ENCODE data around the gene ADPRM.

Gene ADPRM

GRCh38 chr17:10756619-10757018 lies 59.2 kb downstream of the ADPRM start:
- no peak for DNase-seq
- Histone ChIP-seq H3K4ac (ENCODE audit: low read depth, low read length) (no peak overlapping the region), H4K91ac (ENCODE audit: low read depth, low read length) (no peak overlapping the region), H3K9ac (ENCODE audit: low read length) (no peak overlapping the region), H2BK12ac (ENCODE audit: low read length) (no peak overlapping the region), H2BK120ac (ENCODE audit: insufficient read depth, low read length, poor library complexity) (no peak overlapping the region), H3K4me2 (ENCODE audit: low read length) (no peak overlapping the region), H3K23ac (ENCODE audit: low read length) (no peak overlapping the region), H3K4me3 (ENCODE audit: low read depth, low read length) (no peak overlapping the region), H2AK5ac (ENCODE audit: low read length) (no peak overlapping the region), H2AFZ (ENCODE audit: insufficient read depth, low read length, poor library complexity) (no peak overlapping the region), H3K4me1 (ENCODE audit: control insufficient read depth in 1 of 2, insufficient read depth in 2 of 2, low read length in 2 of 2) (peaks cover 0 to 2% of the 10 kb centered on the region in 2 experiments), H4K8ac (ENCODE audit: low read depth, low read length) (no peak overlapping the region), H3K79me2 (ENCODE audit: control insufficient read depth, insufficient read depth, low read length, poor library complexity) (no peaks in the 10 kb centered on the region), H3K27ac (ENCODE audit: low read depth, low read length) (no peak overlapping the region), H3K79me1 (ENCODE audit: low read length) (no peaks in the 10 kb centered on the region), H3K14ac (ENCODE audit: low read length) (no peak overlapping the region), H2BK5ac (ENCODE audit: low read depth, low read length, poor library complexity) (no peak overlapping the region), H3K36me3 (ENCODE audit: control insufficient read depth in 1 of 2, insufficient read depth in 2 of 2, low read length in 2 of 2) (no peaks in the 10 kb centered on the region), H3K9me3 (ENCODE audit: insufficient read depth, low read depth, low read length) (no peaks in the 10 kb centered on the region), H4K12ac (ENCODE audit: low read depth, low read length) (no peak overlapping the region), H3K18ac (ENCODE audit: low read length) (no peak overlapping the region), H3K27me3 (ENCODE audit: insufficient read depth, low read length) (no peaks in the 10 kb centered on the region)
- no CpG with 5 or more reads among the region's 2 CpGs for WGBS (ENCODE audit: extremely low coverage, insufficient coverage, insufficient read length)

- Histone ChIP-seq H2BK120ac (ENCODE audit: insufficient read depth, low read length, poor library complexity) (no peak overlapping the region), H3K4me3 (ENCODE audit: low read depth, low read length) (no peak overlapping the region), H2AK5ac (ENCODE audit: low read length) (no peak overlapping the region), H2AFZ (ENCODE audit: insufficient read depth, low read length, poor library complexity) (no peak overlapping the region), H3K79me2 (ENCODE audit: control insufficient read depth, insufficient read depth, low read length, poor library complexity) (no peaks in the 10 kb centered on the region), H4K12ac (ENCODE audit: low read depth, low read length) (no peak overlapping the region), H3K14ac (ENCODE audit: low read length) (no peak overlapping the region), H3K4ac (ENCODE audit: low read depth, low read length) (no peak overlapping the region), H2BK5ac (ENCODE audit: low read depth, low read length, poor library complexity) (no peak overlapping the region), H2BK12ac (ENCODE audit: low read length) (no peak overlapping the region), H3K23ac (ENCODE audit: low read length) (no peak overlapping the region), H4K91ac (ENCODE audit: low read depth, low read length) (no peak overlapping the region), H3K4me1 (ENCODE audit: control insufficient read depth in 1 of 2, insufficient read depth in 2 of 2, low read length in 2 of 2) (peaks cover 0 to 2% of the 10 kb centered on the region in 2 experiments), H3K27ac (ENCODE audit: low read depth, low read length) (no peak overlapping the region), H4K8ac (ENCODE audit: low read depth, low read length) (no peak overlapping the region), H3K79me1 (ENCODE audit: low read length) (no peaks in the 10 kb centered on the region), H3K9me3 (ENCODE audit: insufficient read depth, low read depth, low read length) (no peaks in the 10 kb centered on the region), H3K27me3 (ENCODE audit: insufficient read depth, low read length) (no peaks in the 10 kb centered on the region), H3K18ac (ENCODE audit: low read length) (no peak overlapping the region), H3K9ac (ENCODE audit: low read length) (no peak overlapping the region), H3K36me3 (ENCODE audit: control insufficient read depth in 1 of 2, insufficient read depth in 2 of 2, low read length in 2 of 2) (no peaks in the 10 kb centered on the region), H3K4me2 (ENCODE audit: low read length) (no peak overlapping the region)
- DNase-seq: no peak
- no CpG with 5 or more reads among the region's 6 CpGs for WGBS (ENCODE audit: extremely low coverage, insufficient coverage, insufficient read length)
Measured at GRCh38 chr17:10757067-10757466, 59.7 kb downstream of the ADPRM start.

GRCh38 chr17:10757647-10758046 lies 60.3 kb downstream of the ADPRM start:
- Histone ChIP-seq H3K4me1 (ENCODE audit: control insufficient read depth in 1 of 2, insufficient read depth in 2 of 2, low read length in 2 of 2) (peaks cover 0 to 2% of the 10 kb centered on the region in 2 experiments), H2AK5ac (ENCODE audit: low read length) (no peak overlapping the region), H3K9me3 (ENCODE audit: insufficient read depth, low read depth, low read length) (no peaks in the 10 kb centered on the region), H3K79me1 (ENCODE audit: low read length) (no peaks in the 10 kb centered on the region), H3K4me3 (ENCODE audit: low read depth, low read length) (no peak overlapping the region), H4K12ac (ENCODE audit: low read depth, low read length) (no peak overlapping the region), H3K4ac (ENCODE audit: low read depth, low read length) (no peak overlapping the region), H2BK12ac (ENCODE audit: low read length) (no peak overlapping the region), H3K27me3 (ENCODE audit: insufficient read depth, low read length) (no peaks in the 10 kb centered on the region), H3K4me2 (ENCODE audit: low read length) (no peak overlapping the region), H3K27ac (ENCODE audit: low read depth, low read length) (no peak overlapping the region), H3K9ac (ENCODE audit: low read length) (no peak overlapping the region), H3K14ac (ENCODE audit: low read length) (no peak overlapping the region), H3K36me3 (ENCODE audit: control insufficient read depth in 1 of 2, insufficient read depth in 2 of 2, low read length in 2 of 2) (no peaks in the 10 kb centered on the region), H3K23ac (ENCODE audit: low read length) (no peak overlapping the region), H3K79me2 (ENCODE audit: control insufficient read depth, insufficient read depth, low read length, poor library complexity) (no peaks in the 10 kb centered on the region), H2BK120ac (ENCODE audit: insufficient read depth, low read length, poor library complexity) (no peak overlapping the region), H2AFZ (ENCODE audit: insufficient read depth, low read length, poor library complexity) (no peak overlapping the region), H4K91ac (ENCODE audit: low read depth, low read length) (no peak overlapping the region), H3K18ac (ENCODE audit: low read length) (no peak overlapping the region), H4K8ac (ENCODE audit: low read depth, low read length) (no peak overlapping the region), H2BK5ac (ENCODE audit: low read depth, low read length, poor library complexity) (no peak overlapping the region)
- no peak for DNase-seq
- no CpG with 5 or more reads among the region's 2 CpGs for WGBS (ENCODE audit: extremely low coverage, insufficient coverage, insufficient read length)

- no peaks in the 10 kb centered on the region for H3K9me3 ChIP-seq (ENCODE audit: insufficient read depth, low read depth, low read length)
- no peaks in the 10 kb centered on the region for H3K79me1 ChIP-seq (ENCODE audit: low read length)
- H3K4me1 ChIP-seq (ENCODE audit: control insufficient read depth in 1 of 2, insufficient read depth in 2 of 2, low read length in 2 of 2): peaks cover 0 to 2% of the 10 kb centered on the region in 2 experiments
- no peak overlapping the region for H2AFZ ChIP-seq (ENCODE audit: insufficient read depth, low read length, poor library complexity)
- H3K27ac ChIP-seq (ENCODE audit: low read depth, low read length): no peak overlapping the region
- WGBS (ENCODE audit: extremely low coverage, insufficient coverage, insufficient read length): no CpG with 5 or more reads among the region's 6 CpGs
- H3K18ac ChIP-seq (ENCODE audit: low read length): no peak overlapping the region
- H2BK120ac ChIP-seq (ENCODE audit: insufficient read depth, low read length, poor library complexity): no peak overlapping the region
- H2AK5ac ChIP-seq (ENCODE audit: low read length): no peak overlapping the region
- H3K4ac ChIP-seq (ENCODE audit: low read depth, low read length): no peak overlapping the region
- H3K23ac ChIP-seq (ENCODE audit: low read length): no peak overlapping the region
- H3K27me3 ChIP-seq (ENCODE audit: insufficient read depth, low read length): no peaks in the 10 kb centered on the region
- no peak overlapping the region for H3K4me3 ChIP-seq (ENCODE audit: low read depth, low read length)
- H3K9ac ChIP-seq (ENCODE audit: low read length): no peak overlapping the region
- no peaks in the 10 kb centered on the region for H3K36me3 ChIP-seq (ENCODE audit: control insufficient read depth in 1 of 2, insufficient read depth in 2 of 2, low read length in 2 of 2)
- H3K14ac ChIP-seq (ENCODE audit: low read length): no peak overlapping the region
- no peak overlapping the region for H2BK5ac ChIP-seq (ENCODE audit: low read depth, low read length, poor library complexity)
- no peak for DNase-seq
- no peak overlapping the region for H4K8ac ChIP-seq (ENCODE audit: low read depth, low read length)
- H4K91ac ChIP-seq (ENCODE audit: low read depth, low read length): no peak overlapping the region
- H3K79me2 ChIP-seq (ENCODE audit: control insufficient read depth, insufficient read depth, low read length, poor library complexity): no peaks in the 10 kb centered on the region
- no peak overlapping the region for H4K12ac ChIP-seq (ENCODE audit: low read depth, low read length)
- H2BK12ac ChIP-seq (ENCODE audit: low read length): no peak overlapping the region
- no peak overlapping the region for H3K4me2 ChIP-seq (ENCODE audit: low read length)
Measured at GRCh38 chr17:10758062-10758461, 60.7 kb downstream of the ADPRM start.

Data from trophoblast cell (in vitro differentiated cells and primary cell).